ENCODE results near the gene TEKT1.

- TF ChIP-seq CTCF (IDR thresholded peaks at IDR 0.05; ENCODE audit: insufficient read depth, low read depth, low read length): no peak
- no peak for TF ChIP-seq EZH2 (IDR thresholded peaks at IDR 0.05; ENCODE audit: insufficient read depth, low read length)
These were observed 41.4 kb upstream of the TEKT1 start for GRCh38 chr17:6872936-6873335.
